Measurements from ENCODE around the gene DOCK1.
"Not testable (repeated sequence)": the region's sequence is repeated elsewhere in the genome, so short reads cannot be mapped to it uniquely, and the experiment has no call there.

The DOCK1 gene

DNA sequence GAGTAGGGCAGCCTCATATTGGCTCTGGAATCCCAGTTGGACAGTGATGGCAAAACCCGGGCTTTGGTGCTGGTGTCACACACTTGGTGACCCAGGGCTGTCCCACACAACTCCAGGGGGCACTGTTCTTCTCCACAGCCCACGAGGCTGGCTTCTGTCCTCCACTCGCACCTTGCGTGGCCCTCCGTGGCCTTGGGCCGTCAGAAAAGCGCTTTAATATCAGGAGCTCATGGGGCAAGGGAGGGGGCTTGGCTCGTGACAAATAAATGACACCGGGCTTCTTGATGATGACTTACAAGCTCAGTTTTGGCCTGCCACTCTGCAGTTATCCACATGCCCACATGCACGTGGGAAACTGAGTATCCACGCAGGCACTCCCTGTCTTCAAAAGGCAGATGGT is 8.1 kb downstream of the DOCK1 start:
- Histone ChIP-seq H3K36me3 (ENCODE audit: insufficient read depth, low read length) (0 out of 2 replicates have a peak, but pooled peaks cover 2% of the 10 kb centered on the region), H3K9ac (ENCODE audit: low read depth, low read length) (no peak overlapping the region), H3K4me1 (ENCODE audit: insufficient read depth, low read length) (no peaks in the 10 kb centered on the region; the same call in 1 of the 2 replicates), H3K27ac (ENCODE audit: low read depth, low read length) (no peak overlapping the region), H3K27me3 (ENCODE audit: insufficient read depth, low read length) (no peaks in the 10 kb centered on the region), H3K9me3 (ENCODE audit: insufficient read depth, low read depth, low read length) (no peaks in the 10 kb centered on the region), H3K4me3 (ENCODE audit: low read length) (no peak overlapping the region)
- 89% methylated on average over 11 of the region's 11 CpGs for WGBS

DNA sequence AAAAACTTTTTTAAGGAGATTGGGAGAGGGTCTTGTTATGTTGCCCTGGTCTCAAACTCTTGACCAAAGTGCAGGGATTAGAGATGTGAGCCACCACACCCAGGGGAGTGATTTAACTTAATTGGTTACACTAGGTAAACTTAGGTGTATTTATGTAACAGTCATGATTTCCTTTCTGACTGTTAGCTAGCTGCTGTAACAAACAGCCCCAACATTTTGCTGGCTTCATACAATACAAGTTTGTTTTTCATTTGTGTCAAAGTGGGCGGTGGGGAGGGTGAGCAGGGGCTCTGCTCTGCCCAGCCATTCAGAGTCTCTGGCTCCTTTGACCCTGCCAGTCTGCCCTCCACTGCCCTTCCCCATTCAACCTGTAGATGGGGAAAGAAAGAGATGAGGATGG is 9.3 kb downstream of the DOCK1 start:
- Histone ChIP-seq H3K27ac (ENCODE audit: low read depth, low read length) (no peak overlapping the region), H3K9me3 (ENCODE audit: insufficient read depth, low read depth, low read length) (no peaks in the 10 kb centered on the region), H3K4me1 (ENCODE audit: insufficient read depth, low read length) (no peaks in the 10 kb centered on the region; the same call in 1 of the 2 replicates), H3K9ac (ENCODE audit: low read depth, low read length) (no peak overlapping the region), H3K27me3 (ENCODE audit: insufficient read depth, low read length) (no peaks in the 10 kb centered on the region), H3K4me3 (ENCODE audit: low read length) (no peak overlapping the region), H3K36me3 (ENCODE audit: insufficient read depth, low read length) (0 out of 2 replicates have a peak, but pooled peaks cover 2% of the 10 kb centered on the region)
- WGBS, result 100% methylated on average over 1 of the region's 1 CpG

DNA sequence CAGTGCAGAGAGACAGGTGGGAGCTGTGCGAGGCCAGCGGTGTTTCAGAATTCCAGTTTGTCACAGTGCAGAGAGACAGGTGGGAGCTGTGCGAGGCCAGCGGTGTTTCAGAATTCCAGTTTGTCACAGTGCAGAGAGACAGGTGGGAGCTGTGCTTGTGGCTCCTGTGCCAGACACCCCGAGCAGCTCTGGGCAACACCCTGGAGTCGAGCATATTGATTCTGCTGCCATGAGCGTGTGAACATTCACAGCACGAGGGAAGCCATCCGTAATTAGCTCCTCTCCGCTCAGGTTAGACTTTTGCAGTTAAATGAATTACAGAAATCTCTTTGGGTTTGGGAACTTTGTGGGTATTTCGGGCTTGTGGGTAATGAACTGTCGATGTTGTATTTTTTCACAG is 11.7 kb downstream of the DOCK1 start:
- WGBS, result 97% methylated on average over 11 of the region's 12 CpGs
- H3K9ac ChIP-seq (ENCODE audit: low read depth, low read length), result peak overlapping the region; percentile 31; the same call in 1 of the 2 replicates
- not testable (repeated sequence) for H3K4me3 ChIP-seq (ENCODE audit: low read length); H3K36me3 ChIP-seq (ENCODE audit: insufficient read depth, low read length); H3K9me3 ChIP-seq (ENCODE audit: insufficient read depth, low read depth, low read length); H3K27me3 ChIP-seq (ENCODE audit: insufficient read depth, low read length); H3K27ac ChIP-seq (ENCODE audit: low read depth, low read length); H3K4me1 ChIP-seq (ENCODE audit: insufficient read depth, low read length)

DNA sequence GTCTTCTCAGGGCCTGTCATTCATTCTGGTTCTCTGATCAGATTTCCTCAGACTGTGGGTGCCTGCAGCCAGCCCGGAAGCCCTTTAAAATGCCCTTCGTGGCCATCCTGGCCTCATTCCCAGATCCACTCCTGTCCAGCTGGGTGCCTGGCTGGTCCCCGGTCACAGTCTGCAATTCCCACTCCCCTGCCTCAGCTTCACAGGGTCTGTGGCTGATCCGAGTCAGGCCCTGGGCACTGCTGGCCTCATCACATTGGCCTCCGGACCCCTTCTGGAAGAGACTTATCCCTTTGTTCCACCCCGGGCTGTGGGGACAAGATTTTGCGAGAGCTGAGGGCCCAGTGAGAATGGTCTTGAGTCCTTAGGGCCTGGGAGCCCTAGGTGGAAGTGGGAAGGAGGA is 12.1 kb downstream of the DOCK1 start:
- Histone ChIP-seq H3K4me3 (ENCODE audit: low read length) (no peak overlapping the region), H3K27ac (ENCODE audit: low read depth, low read length) (no peak overlapping the region), H3K27me3 (ENCODE audit: insufficient read depth, low read length) (no peaks in the 10 kb centered on the region), H3K4me1 (ENCODE audit: insufficient read depth, low read length) (no peaks in the 10 kb centered on the region), H3K36me3 (ENCODE audit: insufficient read depth, low read length) (no peaks in the 10 kb centered on the region), H3K9me3 (ENCODE audit: insufficient read depth, low read depth, low read length) (no peaks in the 10 kb centered on the region; the same call in 1 of the 2 replicates), H3K9ac (ENCODE audit: low read depth, low read length) (peak overlapping the region; percentile 31; the same call in 1 of the 2 replicates)
- 92% methylated on average over 7 of the region's 7 CpGs for WGBS

DNA sequence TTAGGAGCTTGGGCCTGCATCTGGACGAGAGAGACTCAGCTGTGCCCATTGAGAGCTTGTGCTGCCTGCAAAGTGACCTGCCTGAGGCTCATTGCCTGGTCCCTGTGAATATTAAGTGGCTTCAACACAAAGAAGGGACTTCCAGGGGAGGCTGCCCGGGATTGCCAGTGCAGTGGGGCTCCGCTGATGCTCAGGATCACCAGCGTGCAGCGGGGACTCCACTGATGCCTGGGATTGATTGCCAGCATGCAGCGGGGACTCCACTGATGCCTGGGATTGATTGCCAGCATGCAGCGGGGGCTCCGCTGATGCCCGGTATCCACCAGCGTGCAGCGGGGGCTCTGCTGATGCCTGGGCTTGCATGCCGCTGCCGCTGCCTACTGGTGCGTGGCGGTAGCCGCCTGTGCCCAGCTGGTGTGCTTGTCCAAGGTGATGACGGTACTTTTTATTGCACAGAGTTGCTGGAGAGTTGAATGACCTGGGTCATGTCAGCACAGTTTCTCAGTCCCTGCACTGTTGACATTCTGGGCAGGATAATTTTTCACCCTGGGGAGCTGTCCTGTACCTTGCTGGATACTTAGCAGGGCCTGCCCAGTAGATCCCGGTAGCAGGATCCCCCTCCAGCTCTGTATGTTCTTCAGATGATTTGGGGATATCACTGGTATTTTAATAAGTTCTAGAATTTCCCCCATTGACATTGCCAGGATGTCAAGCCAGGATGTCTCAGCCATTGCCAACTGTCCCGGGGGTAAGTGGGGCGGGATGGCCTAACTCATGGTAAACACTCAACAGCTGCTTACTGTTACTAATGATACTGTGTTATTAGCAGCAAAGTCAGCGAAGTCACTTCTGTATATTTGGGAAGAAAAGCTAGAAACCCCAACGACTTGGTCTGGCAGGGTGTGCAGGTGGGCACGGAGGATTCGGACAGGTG is 13.0 kb downstream of the DOCK1 start:
- Histone ChIP-seq H3K27me3 (ENCODE audit: insufficient read depth, low read length) (no peaks in the 10 kb centered on the region), H3K4me3 (ENCODE audit: low read length) (no peak overlapping the region), H3K27ac (ENCODE audit: low read depth, low read length) (no peak overlapping the region), H3K9ac (ENCODE audit: low read depth, low read length) (no peak overlapping the region), H3K36me3 (ENCODE audit: insufficient read depth, low read length) (no peaks in the 10 kb centered on the region), H3K9me3 (ENCODE audit: insufficient read depth, low read depth, low read length) (no peaks in the 10 kb centered on the region; the same call in 1 of the 2 replicates), H3K4me1 (ENCODE audit: insufficient read depth, low read length) (no peaks in the 10 kb centered on the region)
- WGBS, result 92% methylated on average over 24 of the region's 24 CpGs

DNA sequence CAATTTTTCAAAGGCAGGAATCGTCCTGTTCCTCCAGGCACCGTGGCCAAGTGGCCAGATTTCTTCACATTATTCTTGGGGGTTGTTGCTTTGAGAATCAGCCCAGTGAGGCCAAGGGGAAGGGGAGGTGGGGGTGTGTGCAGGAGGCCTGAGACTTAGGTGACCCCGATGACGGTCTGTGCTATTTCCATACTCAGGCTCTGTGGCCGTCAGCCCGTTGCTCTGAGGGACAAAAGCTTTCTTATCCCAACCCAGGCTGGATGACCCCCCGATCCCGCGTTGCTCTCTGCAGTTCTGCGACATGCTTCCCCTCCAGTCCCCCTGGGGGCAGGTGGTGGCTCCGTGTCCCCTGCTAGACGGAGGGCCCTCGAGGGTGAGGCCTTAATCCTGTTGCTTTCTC is 14.2 kb downstream of the DOCK1 start:
- Histone ChIP-seq H3K9ac (ENCODE audit: low read depth, low read length) (no peak overlapping the region), H3K27ac (ENCODE audit: low read depth, low read length) (no peak overlapping the region), H3K27me3 (ENCODE audit: insufficient read depth, low read length) (no peaks in the 10 kb centered on the region), H3K4me3 (ENCODE audit: low read length) (no peak overlapping the region), H3K4me1 (ENCODE audit: insufficient read depth, low read length) (no peaks in the 10 kb centered on the region), H3K9me3 (ENCODE audit: insufficient read depth, low read depth, low read length) (no peaks in the 10 kb centered on the region; the same call in 1 of the 2 replicates), H3K36me3 (ENCODE audit: insufficient read depth, low read length) (no peaks in the 10 kb centered on the region)
- WGBS, result 93% methylated on average over 13 of the region's 13 CpGs

DNA sequence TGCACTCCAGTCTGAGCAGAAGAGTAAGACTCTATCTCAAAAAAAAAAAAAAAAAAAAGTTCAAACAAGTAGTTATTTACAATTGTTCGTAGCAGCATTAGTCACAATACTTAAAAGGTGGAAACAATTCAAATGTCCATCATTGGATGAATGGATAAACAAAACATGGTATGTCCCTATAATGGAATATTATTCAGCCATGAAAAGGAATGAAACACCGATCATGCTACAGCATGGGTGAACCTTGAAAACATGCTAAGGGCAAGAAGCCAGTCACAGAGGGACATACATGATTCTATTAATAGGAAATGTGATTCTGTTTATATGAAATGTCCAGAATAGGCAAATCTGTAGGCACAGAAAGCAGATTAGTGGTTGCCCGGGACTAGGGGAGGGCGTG is 15.9 kb downstream of the DOCK1 start:
- no peaks in the 10 kb centered on the region; the same call in 1 of the 2 replicates for H3K9me3 ChIP-seq (ENCODE audit: insufficient read depth, low read depth, low read length)
- no peak overlapping the region for H3K4me3 ChIP-seq (ENCODE audit: low read length)
- H3K4me1 ChIP-seq (ENCODE audit: insufficient read depth, low read length), result no peaks in the 10 kb centered on the region
- 97% methylated on average over 4 of the region's 4 CpGs for WGBS
- H3K27me3 ChIP-seq (ENCODE audit: insufficient read depth, low read length), result no peaks in the 10 kb centered on the region
- no peak overlapping the region for H3K27ac ChIP-seq (ENCODE audit: low read depth, low read length)
- H3K9ac ChIP-seq (ENCODE audit: low read depth, low read length), result no peak overlapping the region
- H3K36me3 ChIP-seq (ENCODE audit: insufficient read depth, low read length), result 0 out of 2 replicates have a peak, but pooled peaks cover 3% of the 10 kb centered on the region

DNA sequence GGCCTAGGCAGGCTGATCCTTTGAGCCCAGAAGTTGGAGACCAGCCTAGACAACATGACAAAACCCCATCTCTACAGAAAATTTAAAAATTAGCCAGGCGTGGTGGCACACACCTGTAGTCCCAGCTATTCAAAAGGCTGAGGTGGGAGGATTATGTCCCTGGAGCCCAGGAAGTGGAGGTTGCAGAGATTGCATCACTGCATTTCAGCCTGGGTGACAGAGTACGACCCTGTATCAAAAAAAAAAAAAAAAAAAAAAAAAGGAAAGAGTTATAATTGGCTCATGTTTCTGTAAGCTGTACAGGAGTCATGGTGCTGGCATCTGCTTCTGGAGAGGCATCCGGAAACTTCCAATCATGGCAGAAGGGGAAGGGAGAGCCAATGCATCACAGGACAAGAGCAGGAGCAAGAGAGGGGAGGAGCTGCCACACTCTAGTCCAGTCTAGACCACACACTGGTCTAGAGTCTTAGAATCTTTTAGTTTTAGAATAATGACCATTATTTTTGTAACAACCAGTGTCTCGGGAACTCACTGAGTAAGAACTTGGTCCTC is 16.8 kb downstream of the DOCK1 start:
- no peak overlapping the region for H3K4me3 ChIP-seq (ENCODE audit: low read length)
- no peak overlapping the region for H3K9ac ChIP-seq (ENCODE audit: low read depth, low read length)
- H3K4me1 ChIP-seq (ENCODE audit: insufficient read depth, low read length), result no peaks in the 10 kb centered on the region
- no peak overlapping the region for H3K27ac ChIP-seq (ENCODE audit: low read depth, low read length)
- 0 out of 2 replicates have a peak, but pooled peaks cover 3% of the 10 kb centered on the region for H3K36me3 ChIP-seq (ENCODE audit: insufficient read depth, low read length)
- no peaks in the 10 kb centered on the region for H3K27me3 ChIP-seq (ENCODE audit: insufficient read depth, low read length)
- 91% methylated on average over 4 of the region's 4 CpGs for WGBS
- no peaks in the 10 kb centered on the region; the same call in 1 of the 2 replicates for H3K9me3 ChIP-seq (ENCODE audit: insufficient read depth, low read depth, low read length)

DNA sequence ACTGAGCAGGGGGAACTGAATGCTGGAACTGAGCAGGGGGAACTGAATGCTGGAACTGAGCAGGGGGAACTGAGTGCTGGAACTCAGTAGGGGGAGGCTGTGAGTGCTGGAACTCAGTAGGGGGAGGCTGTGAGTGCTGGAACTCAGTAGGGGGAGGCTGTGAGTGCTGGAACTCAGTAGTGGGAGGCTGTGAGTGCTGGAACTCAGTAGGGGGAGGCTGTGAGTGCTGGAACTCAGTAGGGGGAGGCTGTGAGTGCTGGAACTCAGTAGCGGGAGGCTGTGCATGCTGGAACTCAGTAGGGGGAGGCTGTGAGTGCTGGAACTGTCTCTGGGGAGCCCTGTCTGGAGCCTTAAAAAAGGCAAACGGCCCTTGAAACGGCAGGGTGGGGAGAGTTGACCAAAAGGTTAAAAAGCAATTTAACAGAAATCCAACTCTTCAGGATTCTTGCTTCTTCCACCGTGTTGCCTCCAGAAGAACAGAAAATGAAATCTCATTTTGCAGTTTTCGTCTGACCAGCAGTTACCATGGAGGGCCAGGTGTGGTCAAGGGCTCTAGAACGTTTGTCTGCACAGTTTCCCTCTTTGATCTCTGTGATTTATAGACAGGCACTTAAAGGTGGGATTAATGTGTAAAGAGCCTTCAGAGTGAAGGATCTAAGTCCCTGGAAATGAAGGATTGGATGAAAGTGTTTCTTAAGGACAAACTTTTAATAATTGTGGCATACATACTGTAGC is 19.1 kb downstream of the DOCK1 start:
- 69% methylated on average over 6 of the region's 6 CpGs for WGBS
- no peak overlapping the region for H3K4me3 ChIP-seq (ENCODE audit: low read length)
- no peaks in the 10 kb centered on the region for H3K27me3 ChIP-seq (ENCODE audit: insufficient read depth, low read length)
- H3K9me3 ChIP-seq (ENCODE audit: insufficient read depth, low read depth, low read length), result no peaks in the 10 kb centered on the region; the same call in 1 of the 2 replicates
- H3K9ac ChIP-seq (ENCODE audit: low read depth, low read length), result no peak overlapping the region
- no peak overlapping the region for H3K27ac ChIP-seq (ENCODE audit: low read depth, low read length)
- H3K36me3 ChIP-seq (ENCODE audit: insufficient read depth, low read length), result 0 out of 2 replicates have a peak, but pooled peaks cover 11% of the 10 kb centered on the region
- no peaks in the 10 kb centered on the region for H3K4me1 ChIP-seq (ENCODE audit: insufficient read depth, low read length)

DNA sequence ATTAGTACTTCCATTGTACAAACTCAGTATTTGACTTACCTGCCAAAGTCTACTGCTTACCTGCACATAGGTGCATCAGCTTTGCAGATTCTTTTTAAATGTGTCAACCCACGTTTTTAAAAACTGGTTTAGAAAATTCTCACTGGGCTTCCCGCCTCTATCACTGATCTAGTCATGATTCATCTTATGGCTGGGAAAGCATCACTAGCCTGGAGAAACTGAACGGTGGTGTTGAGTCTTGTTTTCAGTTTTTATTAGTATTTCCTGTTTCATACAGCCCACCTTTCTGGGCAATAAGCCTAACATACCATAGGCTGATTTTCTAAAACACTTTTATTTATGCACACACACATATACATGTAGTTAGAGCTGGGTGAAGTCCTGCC is 19.7 kb downstream of the DOCK1 start:
- no peaks in the 10 kb centered on the region; the same call in 1 of the 2 replicates for H3K9me3 ChIP-seq (ENCODE audit: insufficient read depth, low read depth, low read length)
- no peaks in the 10 kb centered on the region for H3K4me1 ChIP-seq (ENCODE audit: insufficient read depth, low read length)
- no peak overlapping the region for H3K4me3 ChIP-seq (ENCODE audit: low read length)
- no peaks in the 10 kb centered on the region for H3K27me3 ChIP-seq (ENCODE audit: insufficient read depth, low read length)
- no peak overlapping the region for H3K9ac ChIP-seq (ENCODE audit: low read depth, low read length)
- 0 out of 2 replicates have a peak, but pooled peaks cover 11% of the 10 kb centered on the region for H3K36me3 ChIP-seq (ENCODE audit: insufficient read depth, low read length)
- H3K27ac ChIP-seq (ENCODE audit: low read depth, low read length), result no peak overlapping the region
- WGBS, result 81% methylated on average over 3 of the region's 3 CpGs

DNA sequence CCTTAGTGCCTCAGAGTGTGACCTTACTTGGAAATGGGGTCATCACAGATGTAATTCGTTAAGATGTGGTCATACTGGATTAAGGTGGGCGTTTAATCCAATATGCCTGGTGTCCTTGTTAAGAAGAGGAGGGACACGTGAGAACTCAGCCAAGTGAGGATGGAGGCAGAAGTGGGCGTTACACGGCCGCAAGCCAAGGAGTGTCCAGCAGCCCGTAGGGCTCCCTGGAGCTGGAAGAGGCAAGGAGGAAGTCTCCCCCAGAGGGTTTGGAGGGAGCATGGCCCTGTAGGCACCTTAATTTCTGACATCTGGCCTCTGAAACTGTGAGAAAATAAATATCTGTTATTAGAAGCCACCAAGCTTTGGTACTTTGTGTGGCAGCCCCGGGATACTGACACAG is 21.3 kb downstream of the DOCK1 start:
- Histone ChIP-seq H3K4me3 (ENCODE audit: low read length) (no peak overlapping the region), H3K27ac (ENCODE audit: low read depth, low read length) (no peak overlapping the region), H3K9ac (ENCODE audit: low read depth, low read length) (no peak overlapping the region), H3K27me3 (ENCODE audit: insufficient read depth, low read length) (no peaks in the 10 kb centered on the region), H3K9me3 (ENCODE audit: insufficient read depth, low read depth, low read length) (no peaks in the 10 kb centered on the region), H3K4me1 (ENCODE audit: insufficient read depth, low read length) (no peaks in the 10 kb centered on the region), H3K36me3 (ENCODE audit: insufficient read depth, low read length) (0 out of 2 replicates have a peak, but pooled peaks cover 11% of the 10 kb centered on the region)
- 94% methylated on average over 8 of the region's 8 CpGs for WGBS
